Cortex of kidney (tissue), 1 donor: ENCODE results near the gene CDC42BPA.
"Not testable (repeated sequence)": the region's sequence is repeated elsewhere in the genome, so short reads cannot be mapped to it uniquely, and the experiment has no call there.

Experiments
- DNase-seq: peaks from one replicate; lab custom pipeline; 2025; lab: John Stamatoyannopoulos, UW

CDC42BPA gene

GRCh38 chr1:227255086-227255732, 63.1 kb downstream of the CDC42BPA start:
- no peak for DNase-seq

- no peak for DNase-seq
These were observed 65.2 kb downstream of the CDC42BPA start for GRCh38 chr1:227253065-227253464.

- DNase-seq = no peak
These were observed 72.5 kb downstream of the CDC42BPA start for GRCh38 chr1:227245613-227246320.

- DNase-seq = no peak
These were observed 73.8 kb downstream of the CDC42BPA start for GRCh38 chr1:227244339-227245118.

- no peak for DNase-seq
These were observed 75.2 kb downstream of the CDC42BPA start for GRCh38 chr1:227242811-227243682.

GRCh38 chr1:227240983-227241382, 77.3 kb downstream of the CDC42BPA start:
- no peak for DNase-seq

GRCh38 chr1:227234998-227235405, 83.3 kb downstream of the CDC42BPA start:
- DNase-seq = no peak

- DNase-seq = not testable (repeated sequence)
These were observed 87.2 kb downstream of the CDC42BPA start for GRCh38 chr1:227231128-227231527.

- no peak for DNase-seq
These were observed 90.1 kb downstream of the CDC42BPA start for GRCh38 chr1:227228201-227228600.

- DNase-seq = no peak
These were observed 90.5 kb downstream of the CDC42BPA start for GRCh38 chr1:227227761-227228160.

- DNase-seq = no peak
These were observed 92.5 kb downstream of the CDC42BPA start for GRCh38 chr1:227225715-227226346.

GRCh38 chr1:227223171-227223806, 95.0 kb downstream of the CDC42BPA start:
- DNase-seq = no peak

- no peak for DNase-seq
These were observed 98.5 kb downstream of the CDC42BPA start for GRCh38 chr1:227219715-227220292.

GRCh38 chr1:227218870-227219573, 99.3 kb downstream of the CDC42BPA start:
- no peak for DNase-seq

- DNase-seq = no peak
These were observed 102.3 kb downstream of the CDC42BPA start for GRCh38 chr1:227215863-227216510.

- DNase-seq = no peak
These were observed 104.1 kb downstream of the CDC42BPA start for GRCh38 chr1:227214207-227214606.

- no peak for DNase-seq
These were observed 104.9 kb downstream of the CDC42BPA start for GRCh38 chr1:227213426-227213825.

GRCh38 chr1:227212164-227212563, 106.1 kb downstream of the CDC42BPA start:
- no peak for DNase-seq

GRCh38 chr1:227210604-227211003, 107.7 kb downstream of the CDC42BPA start:
- no peak for DNase-seq
